ENCODE data around the gene HECW1. TPM values are rescaled to one million over a fixed set of nuclear protein-coding genes. Genes with fewer than 3 reads are reported as not detected.

HECW1 gene
- total and polyA plus RNA-seq, 2 of the 8 experiments (the other 6 are each of a cell fraction or from before 2014, with no cell fraction given) = 2.9 to 12.7 TPM

- TF ChIP-seq CHD7 (IDR thresholded peaks at IDR 0.05; ENCODE audit: insufficient replicate concordance, low read length) = no peak
- no peak for TF ChIP-seq CTCF (IDR thresholded peaks at IDR 0.05; ENCODE audit: control extremely low read depth in 1 of 3, insufficient read depth in 1 of 3, low read depth in 1 of 3, low read length in 3 of 3)
- TF ChIP-seq NANOG (IDR thresholded peaks at IDR 0.05; ENCODE audit: insufficient read depth, low read depth, low read length, poor library complexity, severe bottlenecking) = no peak
These were observed 5.4 kb downstream of the HECW1 start (continued) for GRCh38 chr7:43117861-43118260.

All from H1 (cell line).